NCI-H510A treated with DMSO at 0.1 percent for 48 hours (cell line): ENCODE data around the gene WIPI1.
"Not testable (repeated sequence)": the region's sequence is repeated elsewhere in the genome, so short reads cannot be mapped to it uniquely, and the experiment has no call there.

ENCODE experiments used
- DNase-seq: peaks from one replicate; lab custom pipeline; 2025; lab: John Stamatoyannopoulos, UW

The WIPI1 gene

GRCh38 chr17:68437979-68438822 is 19.1 kb downstream of the WIPI1 start:
- DNase-seq: peak; percentile 55

GRCh38 chr17:68435876-68436842 is 21.1 kb downstream of the WIPI1 start:
- peak; percentile 92 for DNase-seq

- no peak for DNase-seq
These were observed 21.9 kb downstream of the WIPI1 start for GRCh38 chr17:68435361-68435760.

- DNase-seq: no peak
These were observed 23.3 kb downstream of the WIPI1 start for GRCh38 chr17:68433911-68434508.

GRCh38 chr17:68433211-68433610 is 24.1 kb downstream of the WIPI1 start:
- DNase-seq: no peak

GRCh38 chr17:68432086-68432864 is 25.0 kb downstream of the WIPI1 start:
- no peak for DNase-seq

- DNase-seq: no peak
These were observed 25.6 kb downstream of the WIPI1 start for GRCh38 chr17:68431661-68432071.

- no peak for DNase-seq
These were observed 26.2 kb downstream of the WIPI1 start for GRCh38 chr17:68431045-68431608.

- DNase-seq: no peak
These were observed 27.4 kb downstream of the WIPI1 start for GRCh38 chr17:68429881-68430280.

- no peak for DNase-seq
These were observed 28.7 kb downstream of the WIPI1 start for GRCh38 chr17:68428498-68429172.

- no peak for DNase-seq
These were observed 29.7 kb downstream of the WIPI1 start for GRCh38 chr17:68427575-68427974.

- DNase-seq: no peak
These were observed 31.3 kb downstream of the WIPI1 start for GRCh38 chr17:68425979-68426378.

GRCh38 chr17:68424861-68425260 is 32.4 kb downstream of the WIPI1 start:
- DNase-seq: peak; percentile 75

GRCh38 chr17:68424203-68424602 is 33.1 kb downstream of the WIPI1 start:
- no peak for DNase-seq

- DNase-seq: no peak
These were observed 34.0 kb downstream of the WIPI1 start for GRCh38 chr17:68423251-68423650.

- DNase-seq: no peak
These were observed 34.5 kb downstream of the WIPI1 start for GRCh38 chr17:68422821-68423220.

- DNase-seq: no peak
These were observed 35.8 kb downstream of the WIPI1 start for GRCh38 chr17:68421486-68421885.

- no peak for DNase-seq
These were observed 37.2 kb downstream of the WIPI1 start for GRCh38 chr17:68420065-68420464.

GRCh38 chr17:68418876-68419275 is 38.4 kb downstream of the WIPI1 start:
- DNase-seq: no peak

- DNase-seq: no peak
These were observed 40.0 kb downstream of the WIPI1 start for GRCh38 chr17:68417317-68417716.

GRCh38 chr17:68414901-68415300 is 42.4 kb downstream of the WIPI1 start:
- not testable (repeated sequence) for DNase-seq
